NCI-H82 treated with DMSO at 0.1 percent for 48 hours (cell line): ENCODE data around the gene ZNF558.

Source experiments
- DNase-seq: peaks from one replicate; lab custom pipeline; 2025; ENCODE audit not compliant: unreplicated experiment; lab: John Stamatoyannopoulos, UW

The ZNF558 gene

GRCh38 chr19:8832132-8833021 is at the start of gene ZNF558, which contains the start of gene MBD3L1:
TSS of gene ZNF558 (minus strand) at chr19:8832304. CDS start at chr19:8822659, 9,645 bp downstream.
TSS of gene MBD3L1 (plus strand) at chr19:8832377. CDS start at chr19:8842679, 10,302 bp downstream.
- DNase-seq: peak; percentile 87

GRCh38 chr19:8881512-8881911 is 49.4 kb upstream of the ZNF558 start:
- DNase-seq: no peak

GRCh38 chr19:8880868-8881488 is 48.9 kb upstream of the ZNF558 start:
- no peak for DNase-seq

GRCh38 chr19:8877854-8878705 is 46.0 kb upstream of the ZNF558 start:
- peak; percentile 1 for DNase-seq

- no peak for DNase-seq
Measured at GRCh38 chr19:8866344-8866743, 34.2 kb upstream of the ZNF558 start.

GRCh38 chr19:8858260-8858659 is 26.2 kb upstream of the ZNF558 start:
- DNase-seq: no peak

GRCh38 chr19:8850488-8850887 is 18.4 kb upstream of the ZNF558 start:
- DNase-seq: no peak

GRCh38 chr19:8849232-8849631 is 17.1 kb upstream of the ZNF558 start:
- DNase-seq: no peak

- DNase-seq: no peak
Measured at GRCh38 chr19:8846819-8847218, 14.7 kb upstream of the ZNF558 start.

GRCh38 chr19:8840708-8841107 is 8.6 kb upstream of the ZNF558 start:
- no peak for DNase-seq

GRCh38 chr19:8835877-8836276 is 3.8 kb upstream of the ZNF558 start:
- DNase-seq: no peak

GRCh38 chr19:8835446-8835845 is 3.3 kb upstream of the ZNF558 start:
- no peak for DNase-seq

GRCh38 chr19:8831832-8832131 is 322 bp downstream of the ZNF558 start:
- no peak for DNase-seq

- peak; percentile 26 for DNase-seq
Measured at GRCh38 chr19:8831373-8831772, 731 bp downstream of the ZNF558 start.

- DNase-seq: no peak
Measured at GRCh38 chr19:8827277-8827676, 4.8 kb downstream of the ZNF558 start.

- DNase-seq: no peak
Measured at GRCh38 chr19:8826371-8826770, 5.7 kb downstream of the ZNF558 start.

GRCh38 chr19:8821748-8822241 is 10.3 kb downstream of the ZNF558 start:
- DNase-seq: no peak

- no peak for DNase-seq
Measured at GRCh38 chr19:8820234-8820633, 11.9 kb downstream of the ZNF558 start.

GRCh38 chr19:8815780-8816179 is 16.3 kb downstream of the ZNF558 start:
- no peak for DNase-seq

- no peak for DNase-seq
Measured at GRCh38 chr19:8814176-8814575, 17.9 kb downstream of the ZNF558 start.
